GM18870 (cell line): ENCODE measurements around the gene MSLN.
A peak's percentile ranks its signal among the peaks of the same experiment; 100 is the strongest.
"Not testable (repeated sequence)": the region's sequence is repeated elsewhere in the genome, so short reads cannot be mapped to it uniquely, and the experiment has no call there.

Experiments
- ATAC-seq: cut with Tn5 transposase; IDR thresholded peaks from one replicate; pipeline ENCODE4 v1.9.1; 2021; ENCODE audit warnings: moderate library complexity; ENCODE audit not compliant: unreplicated experiment

MSLN gene

DNA sequence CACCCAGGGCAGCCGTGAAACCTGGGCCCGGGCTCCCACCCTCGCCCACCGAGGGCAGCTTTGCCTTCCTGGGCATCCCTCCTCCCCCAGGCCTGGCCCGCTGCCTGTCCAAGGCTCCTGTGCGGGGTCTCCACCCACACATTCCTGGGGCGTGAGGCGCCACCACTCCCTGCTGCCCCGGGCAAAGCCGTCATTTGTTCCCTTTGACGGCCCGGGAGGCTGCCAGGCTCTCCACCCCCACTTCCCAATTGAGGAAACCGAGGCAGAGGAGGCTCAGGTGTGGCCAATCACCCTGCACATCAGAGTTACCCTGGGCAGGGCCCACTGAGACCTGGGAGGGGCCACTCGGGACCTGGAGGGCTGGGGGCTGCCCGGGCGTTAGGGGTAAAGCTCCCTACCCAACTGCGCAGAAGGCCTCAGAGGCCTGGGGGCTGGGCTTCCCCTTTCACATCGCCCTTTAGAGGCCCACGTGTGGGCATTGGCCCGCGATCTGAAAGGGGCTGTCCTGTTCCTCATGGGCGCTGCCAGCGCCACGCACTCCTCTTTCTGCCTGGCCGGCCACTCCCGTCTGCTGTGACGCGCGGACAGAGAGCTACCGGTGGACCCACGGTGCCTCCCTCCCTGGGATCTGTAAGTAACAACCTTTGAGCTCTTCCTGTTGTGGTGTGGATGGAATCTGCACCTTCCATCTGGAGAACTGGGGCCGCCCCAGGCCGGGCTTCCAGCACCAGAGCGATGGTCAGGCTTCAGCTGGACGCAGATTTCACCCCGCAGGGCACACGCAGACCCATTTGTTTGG, at the start of gene MSLN:
Gene MSLN, plus strand, starts transcription at position 190 of the 799 bp plus-strand sequence. CDS start 1,947 bp downstream, outside the sequence.
- no peak for ATAC-seq

DNA sequence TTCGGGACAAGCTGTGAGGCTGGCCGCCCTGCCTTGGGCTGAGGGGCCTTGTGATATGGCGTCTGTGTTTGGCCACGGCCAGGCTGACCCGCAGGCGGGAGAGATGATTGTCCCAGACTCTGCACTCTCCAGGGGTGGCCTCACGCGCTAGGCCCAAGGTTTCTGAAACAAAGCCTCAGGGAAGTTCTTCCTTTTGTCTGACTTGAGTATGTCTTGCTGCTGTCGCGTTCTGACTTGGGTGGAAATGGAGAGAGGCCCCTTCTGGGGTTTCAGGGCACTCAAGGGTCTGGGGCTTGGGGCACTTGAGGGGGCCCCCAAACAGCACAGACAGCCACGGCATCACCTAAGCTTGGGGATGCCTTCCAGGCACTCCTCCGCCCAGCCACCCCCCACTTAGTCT, 49.5 kb upstream of the MSLN start:
- no peak for ATAC-seq

DNA sequence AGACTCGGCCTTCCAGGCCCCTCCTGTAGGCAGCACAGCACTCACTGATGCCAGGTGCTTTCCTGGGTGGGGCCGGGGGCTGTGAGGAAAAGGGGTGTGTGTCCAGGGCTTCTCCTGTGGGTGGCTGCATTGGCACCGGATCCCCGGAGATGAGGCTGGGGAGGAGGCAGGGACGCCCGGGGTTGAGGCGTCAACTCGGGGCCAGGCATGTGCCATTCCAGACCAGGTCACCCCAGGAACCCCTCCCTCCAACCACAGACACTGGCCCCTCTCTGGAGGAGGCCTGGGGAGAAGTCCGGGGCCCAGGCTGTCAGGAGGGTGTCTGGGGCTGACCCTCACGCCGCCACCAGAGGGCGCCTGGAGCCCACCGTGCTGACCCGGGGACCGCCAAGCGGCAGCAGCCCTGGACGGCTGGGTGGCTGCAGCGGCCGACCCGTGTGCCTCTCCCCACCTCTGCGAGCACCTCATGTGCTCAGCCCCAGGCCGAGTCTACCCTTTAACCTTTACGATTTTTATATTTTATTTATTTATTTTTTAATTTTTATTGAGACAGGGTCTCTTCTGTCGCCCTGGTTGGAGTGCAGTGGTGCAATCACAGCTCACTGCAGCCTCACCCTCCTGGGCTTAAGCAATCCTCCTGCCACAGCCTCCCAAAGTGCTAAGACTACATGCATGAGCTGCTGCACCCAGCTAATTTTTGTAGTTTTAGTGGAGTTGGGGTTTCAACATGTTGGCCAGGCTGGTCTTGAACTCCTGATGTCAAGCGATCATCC, 48.8 kb upstream of the MSLN start:
- no peak for ATAC-seq

DNA sequence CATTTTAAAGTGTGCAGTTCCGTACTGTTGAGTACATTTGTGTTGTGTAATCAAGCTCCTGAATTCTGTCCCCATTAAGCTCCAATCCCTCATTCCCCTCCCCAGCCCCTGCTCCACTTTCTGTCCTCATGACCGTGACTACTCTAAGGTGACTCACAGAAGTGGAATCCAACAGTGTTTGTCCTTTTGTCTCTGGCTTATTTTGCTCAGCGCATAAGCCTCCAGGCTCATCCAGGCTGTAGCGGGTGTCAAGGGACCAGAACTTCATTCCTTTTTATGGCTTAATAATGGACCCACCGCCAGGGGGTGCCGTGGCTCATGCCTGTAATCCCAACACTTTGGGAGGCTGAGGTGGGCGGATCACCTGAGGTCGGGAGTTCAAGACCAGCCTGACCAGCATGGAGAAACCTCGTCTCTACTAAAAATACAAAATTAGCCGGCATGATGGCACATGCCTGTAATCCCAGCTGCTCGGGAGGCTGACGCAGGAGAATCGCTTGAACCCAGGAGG, 47.7 kb upstream of the MSLN start:
- ATAC-seq = not testable (repeated sequence)

DNA sequence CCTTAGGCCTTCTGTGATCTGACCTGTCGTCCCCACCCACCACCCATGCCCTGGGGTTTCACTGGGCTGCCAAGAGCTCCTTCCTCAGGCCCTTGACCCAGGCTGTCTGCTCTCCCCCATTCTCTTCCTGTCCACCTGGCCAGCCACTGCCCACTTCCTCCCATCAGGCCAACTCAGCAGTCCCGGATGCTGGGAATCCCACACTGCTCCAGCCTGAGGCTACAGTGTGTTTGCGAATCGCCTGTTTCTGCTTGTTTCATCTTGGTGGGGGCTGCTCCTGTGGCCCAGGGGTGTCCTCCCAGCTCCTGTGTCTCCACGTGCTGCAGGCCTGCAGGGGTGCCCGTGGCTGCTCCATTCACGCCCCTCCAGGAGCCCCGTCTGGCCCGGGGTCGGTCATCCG, 46.5 kb upstream of the MSLN start:
- ATAC-seq = no peak

DNA sequence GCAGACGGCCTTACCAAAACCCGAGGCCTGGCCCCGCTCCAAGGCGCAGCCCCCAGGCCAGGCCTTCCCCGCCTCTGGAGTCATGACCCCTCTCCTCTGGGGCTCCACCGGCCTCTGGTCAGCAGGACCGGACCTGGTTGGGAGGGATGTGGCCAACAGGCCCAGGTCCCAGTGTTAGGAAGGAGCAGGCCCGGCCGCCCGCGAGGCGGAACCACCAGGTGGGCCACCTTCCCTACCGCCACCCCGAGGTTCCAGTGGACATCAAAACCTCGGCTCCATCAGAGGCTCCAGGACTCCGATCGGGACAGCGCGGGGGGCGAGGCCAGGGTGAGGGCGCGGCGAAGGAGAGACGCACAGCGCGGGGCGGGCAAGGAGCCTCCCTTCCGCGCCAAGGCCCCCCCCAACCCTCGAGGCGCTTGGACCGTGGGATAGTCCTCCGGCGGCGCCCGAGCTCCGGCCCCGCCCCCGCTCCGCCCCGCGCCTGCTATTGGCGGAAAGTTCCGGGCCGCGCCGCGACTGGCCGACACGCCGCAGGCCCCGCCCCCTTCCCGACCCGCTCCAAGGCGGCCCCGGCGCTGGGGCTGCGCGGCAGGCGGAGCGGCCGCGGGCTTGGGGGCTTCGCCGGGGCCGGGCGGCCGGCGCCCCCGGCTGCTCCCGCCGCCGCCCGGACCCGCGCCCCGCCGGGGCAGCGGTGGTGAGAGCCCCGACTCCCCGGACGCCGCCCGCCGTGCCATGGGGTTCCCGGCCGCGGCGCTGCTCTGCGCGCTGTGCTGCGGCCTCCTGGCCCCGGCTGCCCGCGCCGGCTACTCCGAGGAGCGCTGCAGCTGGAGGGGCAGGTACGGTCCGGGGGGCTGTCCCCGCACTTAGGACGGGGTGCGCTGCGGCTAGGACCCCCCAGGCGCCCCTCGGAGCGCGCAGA, 45.7 kb upstream of the MSLN start, which contains the start of gene METRN:
Gene METRN, plus strand, starts transcription at position 561 of the 919 bp plus-strand sequence. Its CDS starts 172 bp downstream, at position 733.
- no peak for ATAC-seq

DNA sequence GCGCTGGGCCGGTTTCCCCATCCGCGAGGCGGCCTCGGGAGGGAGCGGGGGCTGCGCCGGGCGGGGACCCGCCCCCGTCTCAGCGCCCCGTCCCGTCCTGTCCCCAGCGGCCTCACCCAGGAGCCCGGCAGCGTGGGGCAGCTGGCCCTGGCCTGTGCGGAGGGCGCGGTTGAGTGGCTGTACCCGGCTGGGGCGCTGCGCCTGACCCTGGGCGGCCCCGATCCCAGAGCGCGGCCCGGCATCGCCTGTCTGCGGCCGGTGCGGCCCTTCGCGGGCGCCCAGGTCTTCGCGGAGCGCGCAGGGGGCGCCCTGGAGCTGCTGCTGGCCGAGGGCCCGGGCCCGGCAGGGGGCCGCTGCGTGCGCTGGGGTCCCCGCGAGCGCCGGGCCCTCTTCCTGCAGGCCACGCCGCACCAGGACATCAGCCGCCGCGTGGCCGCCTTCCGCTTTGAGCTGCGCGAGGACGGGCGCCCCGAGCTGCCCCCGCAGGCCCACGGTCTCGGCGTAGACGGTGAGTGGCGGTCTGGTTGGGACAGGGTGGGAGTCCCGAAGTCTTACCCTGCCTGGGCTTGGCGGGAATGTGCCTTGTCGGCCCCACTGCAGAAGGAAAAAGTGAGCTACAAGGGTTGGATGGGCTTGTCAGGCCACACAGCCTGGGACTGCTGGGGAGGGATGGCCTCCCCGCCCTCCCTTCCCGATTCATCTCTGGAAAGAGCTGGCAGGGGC, 44.9 kb upstream of the MSLN start:
- no peak for ATAC-seq

DNA sequence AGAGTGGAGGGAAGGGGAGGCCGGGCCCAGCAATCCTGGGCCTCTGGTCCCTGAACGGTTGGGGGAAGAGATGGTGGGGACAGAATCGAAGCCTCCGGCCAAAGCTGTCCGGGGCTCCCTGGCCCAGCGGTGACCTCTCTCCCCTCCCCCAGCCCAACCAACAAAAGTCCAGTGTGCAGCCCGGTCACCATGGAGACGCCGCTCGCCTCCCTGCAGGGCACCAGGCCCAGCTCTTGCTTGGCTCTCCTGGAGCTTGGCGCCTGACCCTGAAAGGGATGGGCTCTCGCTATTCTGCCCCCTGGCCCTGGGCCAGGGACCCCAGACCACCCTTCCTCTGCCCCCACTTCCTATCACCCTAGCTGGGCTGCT, 44.4 kb upstream of the MSLN start:
- no peak for ATAC-seq

DNA sequence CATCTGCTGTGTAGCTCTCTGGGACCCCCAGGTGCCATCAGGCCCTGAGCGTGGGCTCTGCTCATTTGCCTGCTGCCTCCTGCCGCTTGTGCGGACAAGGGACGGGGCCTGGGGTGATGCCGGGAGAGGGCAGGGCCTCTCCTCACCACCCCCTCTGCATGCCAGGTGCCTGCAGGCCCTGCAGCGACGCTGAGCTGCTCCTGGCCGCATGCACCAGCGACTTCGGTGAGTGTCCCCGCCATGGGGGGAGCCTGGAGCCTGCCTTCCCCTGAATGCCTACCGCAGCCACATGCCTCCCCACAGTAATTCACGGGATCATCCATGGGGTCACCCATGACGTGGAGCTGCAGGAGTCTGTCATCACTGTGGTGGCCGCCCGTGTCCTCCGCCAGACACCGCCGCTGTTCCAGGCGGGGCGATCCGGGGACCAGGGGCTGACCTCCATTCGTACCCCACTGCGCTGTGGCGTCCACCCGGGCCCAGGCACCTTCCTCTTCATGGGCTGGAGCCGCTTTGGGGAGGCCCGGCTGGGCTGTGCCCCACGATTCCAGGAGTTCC, 43.7 kb upstream of the MSLN start:
- ATAC-seq = no peak

DNA sequence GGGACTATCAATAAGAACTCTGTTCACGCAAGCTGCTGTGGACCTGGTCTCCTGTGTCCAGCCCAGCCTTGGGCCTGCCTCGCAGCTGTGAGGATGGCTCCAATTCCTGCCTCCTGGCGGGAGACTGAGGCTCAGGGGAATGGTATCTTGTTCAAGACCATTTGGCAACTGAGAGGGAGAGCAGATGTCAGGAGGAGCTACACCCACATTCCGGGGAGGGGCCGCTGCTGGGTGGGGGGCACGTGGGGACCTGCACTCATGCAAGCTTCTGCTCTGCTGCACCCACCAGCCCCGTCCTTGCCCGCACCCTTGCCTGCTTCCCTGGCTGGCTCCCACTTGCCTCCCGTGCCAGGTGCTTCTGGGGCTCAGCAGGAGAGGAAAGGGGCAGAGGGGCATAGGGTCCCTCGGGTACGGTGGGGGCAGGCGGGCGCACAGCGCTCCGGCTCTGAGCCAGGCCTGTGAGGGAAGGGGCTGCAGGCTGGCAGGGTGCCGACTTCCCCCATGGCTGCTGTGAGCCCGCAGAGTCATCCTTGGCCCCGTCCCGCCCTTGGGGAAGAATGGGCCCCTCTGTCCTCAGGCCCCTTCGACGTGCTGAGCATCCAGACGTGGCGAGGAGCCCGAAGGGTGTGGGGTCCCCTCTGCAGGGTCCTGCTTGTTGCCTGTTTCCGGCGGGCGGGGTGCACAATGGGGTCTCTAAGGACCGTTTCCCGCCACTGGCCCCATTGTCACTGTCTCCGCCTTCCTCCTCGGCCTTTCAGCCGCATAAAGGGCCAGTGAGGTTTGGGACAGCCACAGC, 42.9 kb upstream of the MSLN start:
- ATAC-seq = no peak

DNA sequence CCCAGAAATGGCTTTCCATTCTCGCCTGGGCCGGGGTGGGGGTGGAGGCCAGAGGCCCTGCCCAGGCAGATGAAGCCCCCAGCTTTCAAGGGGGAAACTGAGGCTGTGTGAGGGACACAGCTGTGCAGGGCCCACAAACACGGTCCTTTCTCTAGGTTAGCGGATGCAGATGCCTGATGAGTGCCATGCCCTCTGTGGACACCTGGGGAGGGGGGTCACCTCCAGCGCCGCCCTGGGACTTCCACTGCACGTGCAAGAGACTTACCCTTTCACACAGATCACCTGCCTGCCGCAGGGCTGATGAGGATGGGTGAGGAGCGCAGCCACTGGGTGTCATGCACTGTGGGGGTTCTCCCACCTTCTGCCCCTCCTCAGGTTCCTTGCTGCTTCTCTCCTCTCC, 42.1 kb upstream of the MSLN start:
- ATAC-seq = no peak

DNA sequence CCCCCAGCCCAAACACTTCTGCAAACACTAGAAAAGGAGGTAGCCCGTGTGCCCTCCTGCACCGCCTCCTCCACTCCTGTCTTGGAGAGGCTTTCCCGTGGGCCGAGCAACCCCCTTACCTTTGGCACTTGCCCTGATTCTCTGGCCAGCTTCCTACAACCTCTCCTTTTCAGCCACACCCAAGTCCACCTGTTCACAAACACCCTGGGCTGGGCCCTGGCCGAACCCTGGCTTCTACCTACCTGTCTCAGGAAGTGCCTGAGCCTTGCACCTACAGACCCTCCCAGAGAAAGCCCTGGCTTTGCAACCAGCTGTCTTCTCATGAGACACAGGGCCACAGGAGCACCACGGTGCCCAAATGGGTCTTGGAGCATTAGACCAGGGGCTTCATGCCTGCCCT, 41.6 kb upstream of the MSLN start:
- no peak for ATAC-seq

DNA sequence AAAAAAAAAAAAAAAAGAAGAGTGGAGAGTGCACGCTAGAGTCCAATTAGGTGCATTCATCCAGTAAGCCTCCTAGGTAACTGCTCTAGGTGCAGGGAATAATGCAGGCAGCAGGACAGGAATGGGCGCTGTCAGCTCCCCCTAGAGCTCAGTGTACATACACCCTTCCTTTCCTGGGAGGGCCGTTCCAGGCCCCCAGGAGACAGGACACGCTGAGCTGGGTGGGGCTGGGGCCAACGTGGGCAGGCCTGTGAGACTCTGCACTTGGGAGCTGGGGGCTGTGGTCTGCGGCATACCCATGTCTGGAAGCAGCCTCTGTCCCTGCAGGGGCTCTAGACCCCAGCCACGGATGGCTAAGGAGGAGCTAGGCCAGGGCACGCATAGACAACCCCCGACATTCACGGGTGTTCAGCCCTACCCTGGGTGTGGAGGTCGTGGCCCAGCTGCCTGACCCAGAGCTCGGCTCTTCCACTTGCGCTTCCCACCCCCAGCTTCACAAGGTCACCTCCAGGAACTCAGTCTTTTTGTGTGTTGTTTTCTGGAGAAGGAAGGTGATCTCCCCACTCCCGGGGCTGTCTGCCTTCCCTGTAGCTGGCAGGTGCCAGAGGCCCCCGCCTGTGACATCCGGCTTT, 40.6 kb upstream of the MSLN start:
- ATAC-seq = no peak

DNA sequence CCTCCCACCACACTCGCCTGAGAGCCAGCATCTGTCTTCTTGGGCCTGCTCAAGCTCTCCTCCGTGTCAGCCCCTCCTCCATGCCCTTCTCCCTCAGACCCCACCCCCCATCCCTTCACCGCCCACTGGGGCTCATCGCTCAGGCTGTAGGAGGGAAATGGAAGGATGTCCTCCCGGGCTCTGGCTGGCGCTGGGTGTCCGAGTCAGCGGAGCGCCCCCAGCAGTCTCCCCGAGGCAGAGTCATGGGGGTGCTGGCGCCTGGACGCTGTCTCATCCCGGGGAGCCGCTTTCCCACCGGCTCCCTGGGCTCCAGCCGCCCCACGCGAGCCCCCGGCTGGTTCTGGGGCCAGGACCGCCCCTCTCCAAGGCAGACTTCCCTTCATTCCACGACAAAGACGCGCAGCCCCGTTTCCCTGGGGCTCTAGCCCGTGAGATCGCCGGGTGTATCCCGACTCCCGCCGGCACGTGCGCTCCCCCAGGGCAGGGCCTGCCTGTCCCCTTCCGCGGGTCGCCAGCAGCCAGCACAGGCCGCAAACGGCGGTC, 40.0 kb upstream of the MSLN start:
- ATAC-seq = peak; percentile 21

DNA sequence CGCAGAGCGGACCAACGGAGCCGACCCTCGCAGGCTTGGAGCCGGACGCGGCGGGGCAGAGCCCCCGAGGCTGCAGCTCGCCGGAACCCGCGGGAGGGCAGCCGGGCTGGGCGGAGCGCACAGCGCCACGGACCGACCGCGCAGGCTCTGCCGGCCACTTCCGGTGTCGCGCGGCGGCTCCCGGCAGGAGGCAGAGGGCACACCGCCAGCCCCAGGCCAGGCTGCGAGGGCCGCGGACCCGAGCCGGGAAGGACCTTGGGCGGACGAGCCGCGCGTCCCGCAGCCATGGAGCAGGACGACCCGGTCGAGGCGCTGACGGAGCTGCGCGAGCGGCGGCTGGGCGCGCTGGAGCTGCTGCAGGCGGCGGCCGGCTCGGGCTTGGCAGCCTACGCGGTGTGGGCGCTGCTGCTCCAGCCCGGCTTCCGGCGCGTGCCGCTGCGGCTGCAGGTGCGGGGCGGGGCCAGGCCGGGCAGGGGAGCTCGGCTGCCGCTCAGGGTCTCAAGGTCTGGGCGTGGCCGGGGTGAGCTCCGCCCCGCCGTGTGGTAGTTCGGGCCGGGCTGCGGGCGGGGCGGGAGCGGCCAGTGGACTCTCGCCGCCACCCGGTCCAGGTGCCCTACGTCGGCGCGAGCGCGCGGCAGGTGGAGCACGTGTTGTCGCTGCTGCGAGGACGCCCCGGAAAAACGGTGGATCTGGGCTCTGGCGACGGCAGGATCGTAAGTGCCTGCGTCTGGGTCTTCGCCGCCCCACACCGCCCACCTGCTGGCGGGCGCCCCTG, 39.4 kb upstream of the MSLN start, which contains the start of gene ANTKMT:
Gene ANTKMT, plus strand, starts transcription at position 157 of the 775 bp plus-strand sequence. Its CDS starts 129 bp downstream, at position 286.
- peak; percentile 49 for ATAC-seq

DNA sequence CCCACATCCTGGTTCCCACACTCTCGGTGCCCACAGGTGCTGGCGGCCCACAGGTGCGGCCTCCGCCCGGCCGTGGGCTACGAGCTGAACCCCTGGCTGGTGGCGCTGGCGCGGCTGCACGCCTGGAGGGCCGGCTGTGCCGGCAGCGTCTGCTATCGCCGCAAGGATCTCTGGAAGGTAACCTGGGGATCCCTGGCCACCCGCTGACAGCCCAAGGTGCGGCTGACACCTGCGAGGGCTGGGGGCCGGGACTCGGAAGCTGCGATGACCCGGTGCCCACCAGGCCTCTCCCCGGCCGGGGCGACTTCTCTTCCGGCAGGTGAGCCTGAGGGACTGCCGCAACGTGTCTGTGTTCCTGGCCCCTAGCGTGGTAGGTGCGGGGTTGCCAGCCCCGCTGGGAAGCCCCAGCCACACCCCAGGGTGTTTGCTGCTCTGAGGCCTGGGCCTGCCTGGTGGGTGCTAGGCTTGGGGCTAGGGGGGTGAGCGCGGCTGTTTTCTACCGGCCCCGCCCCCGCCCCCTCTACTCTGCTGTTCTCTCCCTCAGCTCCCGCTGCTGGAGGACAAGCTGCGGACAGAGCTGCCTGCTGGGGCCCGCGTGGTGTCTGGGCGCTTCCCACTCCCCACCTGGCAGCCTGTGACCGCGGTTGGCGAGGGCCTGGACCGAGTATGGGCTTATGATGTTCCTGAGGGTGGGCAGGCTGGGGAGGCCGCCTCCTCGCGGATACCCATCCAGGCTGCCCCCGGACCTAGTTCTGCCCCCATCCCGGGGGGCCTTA, 38.6 kb upstream of the MSLN start:
- ATAC-seq = no peak
